D721Med (cell line): ENCODE results near the gene EXO1.

Experiments used
- DNase-seq: peaks from one replicate; pipeline ENCODE4 v3.0.0; 2011; ENCODE audit warnings: low spot score; ENCODE audit not compliant: insufficient read length
- FAIRE-seq: peaks from 2 replicates; lab custom pipeline; 2011; peaks lifted over from hg19 to GRCh38; lab: Jason Lieb, UNC
- TF ChIP-seq, protein P1 (sequence below): IDR thresholded peaks from 2 replicates; pipeline ENCODE4 v1.5.1; 2012; ENCODE audit warnings: mild to moderate bottlenecking, control low read depth; ENCODE audit not compliant: insufficient read depth; ENCODE audit errors: missing control alignments

The EXO1 gene

DNA sequence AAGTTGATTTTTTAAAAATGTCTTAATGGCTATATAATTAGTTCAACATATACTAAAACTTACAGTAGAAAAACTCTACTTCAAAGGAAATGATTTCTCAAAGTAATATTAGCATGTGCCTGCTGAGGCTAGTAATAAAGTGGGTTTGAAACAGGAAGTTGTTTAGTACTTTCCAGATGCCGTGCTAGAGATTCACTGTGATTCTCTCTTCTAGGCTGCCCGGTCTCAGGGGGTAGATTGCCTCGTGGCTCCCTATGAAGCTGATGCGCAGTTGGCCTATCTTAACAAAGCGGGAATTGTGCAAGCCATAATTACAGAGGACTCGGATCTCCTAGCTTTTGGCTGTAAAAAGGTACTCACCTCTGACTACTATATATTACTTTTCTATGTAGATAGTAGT lies 9.1 kb downstream of the EXO1 start:
- no peak for DNase-seq

DNA sequence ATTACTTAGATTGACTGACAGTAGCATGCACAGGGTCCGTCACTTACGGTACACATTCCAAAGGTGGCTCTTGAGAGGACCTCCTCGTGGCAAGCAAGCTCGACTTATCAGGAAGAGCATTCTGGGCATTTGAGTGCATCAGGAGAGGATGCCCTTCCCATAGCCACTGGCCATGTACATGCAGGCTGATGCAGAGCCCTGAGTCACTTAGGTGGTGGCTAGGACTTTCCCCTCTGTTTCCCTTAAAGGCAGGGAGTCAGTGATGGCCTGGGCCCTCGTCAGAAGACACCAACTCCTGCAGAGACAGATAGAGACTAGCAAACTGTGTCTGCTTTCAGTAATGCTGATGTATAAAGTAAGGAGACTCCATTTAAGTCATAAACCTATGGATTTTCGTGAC lies 12.9 kb downstream of the EXO1 start:
- TF ChIP-seq, protein P1, sequence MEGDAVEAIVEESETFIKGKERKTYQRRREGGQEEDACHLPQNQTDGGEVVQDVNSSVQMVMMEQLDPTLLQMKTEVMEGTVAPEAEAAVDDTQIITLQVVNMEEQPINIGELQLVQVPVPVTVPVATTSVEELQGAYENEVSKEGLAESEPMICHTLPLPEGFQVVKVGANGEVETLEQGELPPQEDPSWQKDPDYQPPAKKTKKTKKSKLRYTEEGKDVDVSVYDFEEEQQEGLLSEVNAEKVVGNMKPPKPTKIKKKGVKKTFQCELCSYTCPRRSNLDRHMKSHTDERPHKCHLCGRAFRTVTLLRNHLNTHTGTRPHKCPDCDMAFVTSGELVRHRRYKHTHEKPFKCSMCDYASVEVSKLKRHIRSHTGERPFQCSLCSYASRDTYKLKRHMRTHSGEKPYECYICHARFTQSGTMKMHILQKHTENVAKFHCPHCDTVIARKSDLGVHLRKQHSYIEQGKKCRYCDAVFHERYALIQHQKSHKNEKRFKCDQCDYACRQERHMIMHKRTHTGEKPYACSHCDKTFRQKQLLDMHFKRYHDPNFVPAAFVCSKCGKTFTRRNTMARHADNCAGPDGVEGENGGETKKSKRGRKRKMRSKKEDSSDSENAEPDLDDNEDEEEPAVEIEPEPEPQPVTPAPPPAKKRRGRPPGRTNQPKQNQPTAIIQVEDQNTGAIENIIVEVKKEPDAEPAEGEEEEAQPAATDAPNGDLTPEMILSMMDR = no peak
- FAIRE-seq (no peak), DNase-seq (no peak)

More for the DNA sequence above, 9.1 kb downstream of the EXO1 start:
- TF ChIP-seq, protein P1 = no peak
- FAIRE-seq = no peak

DNA sequence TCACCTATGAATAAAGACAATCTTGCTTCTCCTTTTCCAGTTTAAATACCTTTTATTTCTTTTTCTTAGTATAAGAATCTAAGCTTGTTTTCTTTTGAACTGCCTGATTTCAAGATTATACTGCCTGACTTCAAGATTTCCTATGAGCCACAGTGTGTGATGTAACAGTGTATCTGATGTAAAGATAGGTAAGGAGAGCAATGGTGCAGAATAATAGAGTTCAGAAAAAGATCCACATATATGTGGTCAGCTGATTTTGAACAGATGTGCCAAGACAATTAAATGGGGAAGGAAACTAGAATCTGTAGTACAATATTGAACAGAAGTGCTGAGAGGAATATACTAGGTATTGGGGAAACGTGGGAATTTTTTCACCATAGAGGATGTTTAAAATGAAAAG lies 21.0 kb downstream of the EXO1 start:
- TF ChIP-seq, protein P1 = no peak
- DNase-seq (no peak), FAIRE-seq (no peak)

DNA sequence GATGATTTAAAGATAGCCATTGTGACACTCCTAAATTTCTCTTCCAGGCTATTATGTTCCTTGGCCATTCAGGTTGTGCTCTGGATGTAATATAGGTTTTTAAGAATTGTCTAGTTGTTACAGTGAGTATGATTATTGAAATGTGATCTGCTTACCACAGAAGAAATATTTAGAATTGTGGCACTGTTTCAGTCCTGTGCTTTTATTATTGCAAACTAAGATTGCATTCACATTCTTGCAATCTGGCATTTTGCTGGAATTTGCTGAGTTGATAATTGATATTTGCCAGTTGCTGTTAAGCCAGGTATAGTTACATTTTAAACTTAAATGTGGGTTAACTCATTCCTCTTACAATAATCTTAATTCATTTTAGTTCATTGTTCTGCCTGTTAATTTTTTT lies 22.3 kb downstream of the EXO1 start:
- DNase-seq (no peak), FAIRE-seq (peak; percentile 51)
- TF ChIP-seq, protein P1 = no peak

DNA sequence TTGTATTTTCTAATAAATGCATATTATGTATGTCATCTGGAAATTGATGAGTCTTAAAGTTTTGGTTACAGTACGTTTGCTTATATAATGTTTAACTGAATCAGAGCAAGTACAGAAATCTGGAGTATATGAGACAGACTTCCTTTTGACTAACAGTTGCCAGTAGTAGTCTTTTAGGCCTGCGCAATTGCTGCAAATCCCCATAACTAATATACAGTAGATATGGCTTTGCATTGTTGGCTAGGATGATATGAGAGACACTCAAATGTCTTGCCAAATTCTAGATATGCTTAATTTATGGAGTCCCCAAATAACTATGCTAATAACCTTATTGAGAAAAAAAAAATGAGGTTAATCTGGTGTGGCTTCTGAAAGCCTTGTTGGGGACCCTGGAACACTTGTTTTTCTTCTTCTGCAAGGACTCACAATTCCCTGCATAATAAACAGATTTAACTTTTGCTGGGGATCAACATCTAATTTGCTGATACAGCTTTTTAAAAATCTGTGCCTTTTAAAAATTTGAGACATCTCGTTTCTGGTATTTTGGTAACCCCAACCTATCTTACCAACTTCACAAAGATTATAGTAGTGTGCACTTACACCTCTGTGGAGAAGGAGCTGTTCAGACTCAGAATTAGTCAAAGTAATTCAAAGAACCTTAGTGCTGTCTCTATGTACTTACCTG lies 22.9 kb downstream of the EXO1 start:
- FAIRE-seq (no peak), DNase-seq (no peak)
- TF ChIP-seq, protein P1 = no peak

DNA sequence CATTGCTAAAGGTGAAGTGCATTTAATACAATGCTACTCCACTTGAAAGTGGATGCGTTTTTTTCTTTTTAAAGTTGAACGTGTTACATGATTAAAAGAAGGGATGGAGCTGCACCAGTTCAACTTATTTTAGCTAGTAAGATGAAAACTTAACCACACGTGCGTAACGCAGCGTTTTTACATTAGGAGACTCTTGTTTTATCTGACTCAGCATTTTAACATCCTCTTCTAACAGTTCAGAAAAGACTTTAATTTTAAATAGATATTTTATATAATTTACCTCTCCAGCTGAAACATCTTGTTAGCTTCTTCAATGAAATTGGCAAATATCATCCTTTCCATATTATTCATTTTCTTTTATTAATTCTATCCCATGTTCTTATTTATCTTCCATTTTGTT lies 33.4 kb downstream of the EXO1 start:
- DNase-seq (no peak), FAIRE-seq (no peak)
- TF ChIP-seq, protein P1 = no peak

DNA sequence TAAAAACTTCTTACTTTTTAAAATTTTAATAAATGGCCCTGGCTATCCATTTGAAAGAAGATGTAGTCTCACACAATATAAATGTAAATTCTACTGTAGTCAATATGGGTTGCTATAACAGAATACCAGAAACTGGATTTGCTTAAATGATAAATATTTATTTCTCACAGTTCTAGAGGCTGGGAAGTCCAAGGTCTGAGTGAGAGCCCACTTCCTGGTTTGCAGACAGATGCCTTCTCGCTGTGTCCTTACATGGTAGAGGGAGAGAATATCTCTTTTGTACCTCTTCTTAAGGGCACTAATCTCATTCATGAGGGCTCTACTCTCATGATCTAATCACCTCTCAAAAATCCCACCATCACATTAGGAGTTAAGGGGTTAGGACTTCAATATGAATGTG lies 35.2 kb downstream of the EXO1 start:
- TF ChIP-seq, protein P1 = no peak
- no peak for DNase-seq
- no peak for FAIRE-seq
